ENCODE measurements around the gene FLNB.

DNA sequence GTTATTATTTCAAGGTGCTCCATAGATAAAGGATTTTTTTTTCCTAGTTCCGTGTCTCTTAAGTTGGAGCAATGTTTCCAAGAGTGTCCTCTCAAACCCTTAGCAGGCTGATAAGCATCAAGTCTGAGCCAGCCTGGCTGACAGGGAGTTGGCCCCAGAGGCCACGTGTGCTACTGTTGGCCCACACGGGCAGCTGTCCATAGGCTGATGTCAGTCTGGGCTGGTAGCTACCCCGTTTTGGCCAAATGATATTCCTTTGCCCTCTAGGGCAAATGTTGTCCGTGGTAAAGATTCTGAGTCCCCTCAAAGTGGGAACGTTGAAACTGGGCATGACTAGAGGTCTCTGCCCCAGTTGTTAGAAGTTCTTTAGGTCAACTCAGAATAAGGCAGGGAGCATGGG, 99.4 kb downstream of the FLNB start:
- TF ChIP-seq POLR2A (IDR thresholded peaks at IDR 0.05; ENCODE audit: low read depth, low read length) (no peak), TAF1 (IDR thresholded peaks at IDR 0.05; ENCODE audit: low read depth, low read length) (no peak), POLR2AphosphoS5 (IDR thresholded peaks at IDR 0.05; ENCODE audit: low read depth, low read length) (no peak), POU2F2 (IDR thresholded peaks at IDR 0.05; ENCODE audit: low read depth, low read length) (no peak)

Measured in GM12891 (cell line).